PC-3 (cell line): ENCODE results near the gene APMAP. TPM values are rescaled to one million over a fixed set of nuclear protein-coding genes. Genes with fewer than 3 reads are reported as not detected.

Experiments
- ATAC-seq: fragments of 200-7000 bp; cut with Tn5 transposase; 2 replicates; pipeline ENCODE4 v1.9.1; 2020; ENCODE audit warnings: mild to moderate bottlenecking, moderate library complexity
- BruUV-seq: library from RNA; stranded (reverse); fragments of 400-500 nt; replicated peaks from 2 replicates; lab custom pipeline; 2021; lab: Mats Ljungman, UMichigan
- CTCF ChIA-PET: fragments of 300-600 bp; sonication (Branson Sonifier 250); formaldehyde crosslinking; loops from one replicate; lab custom pipeline; 2022; ENCODE audit warnings: antibody characterized with exemption; lab: Charles Lee
- POLR2A ChIA-PET: fragments of 300-600 bp; sonication (Branson Sonifier 250); formaldehyde crosslinking; loops from one replicate; lab custom pipeline; 2022; ENCODE audit warnings: antibody characterized with exemption; ENCODE audit not compliant: unreplicated experiment; lab: Charles Lee
- DNase-seq: peaks from one replicate; pipeline ENCODE4 v3.0.0-alpha.2; 2015
- H2AFZ ChIP-seq: fragments of 300-600 bp; sonication (generic); 2 replicates; pipeline ENCODE4 v1.6.0; 2016; ENCODE audit warnings: antibody characterized with exemption, low read length
- H3F3A ChIP-seq: fragments of 300-600 bp; sonication (generic); one replicate; pipeline ENCODE4 v1.6.0; 2017; ENCODE audit warnings: antibody characterized with exemption, low read length, control low read depth, mild to moderate bottlenecking; ENCODE audit not compliant: unreplicated experiment
- H3K27ac ChIP-seq: fragments of 300-600 bp; sonication (generic); 2 replicates; pipeline ENCODE4 v1.5.1; 2016; ENCODE audit warnings: mild to moderate bottlenecking, low read length
- H3K27me3 ChIP-seq: fragments of 300-600 bp; sonication (generic); 2 replicates; pipeline ENCODE4 v1.6.1; 2016; ENCODE audit warnings: low read length, mixed read lengths
- H3K36me3 ChIP-seq: fragments of 300-600 bp; sonication (generic); 2 replicates; pipeline ENCODE4 v1.6.1; 2016; ENCODE audit warnings: low read depth, mixed run types, low read length, mixed read lengths
- H3K4me1 ChIP-seq: fragments of 300-600 bp; sonication (generic); 2 replicates; pipeline ENCODE4 v1.5.1; 2016; ENCODE audit warnings: low read length; ENCODE audit not compliant: insufficient read depth
- H3K4me2 ChIP-seq: fragments of 300-600 bp; sonication (generic); 2 replicates; pipeline ENCODE4 v1.6.0; 2016; ENCODE audit warnings: low read length
- H3K4me3 ChIP-seq: fragments of 300-600 bp; sonication (generic); 2 replicates; pipeline ENCODE4 v1.5.1; 2016; ENCODE audit warnings: mild to moderate bottlenecking, low read length, mixed read lengths
- H3K79me2 ChIP-seq: fragments of 300-600 bp; sonication (generic); 2 replicates; pipeline ENCODE4 v1.6.1; 2017; ENCODE audit warnings: low read length, mixed read lengths
- H3K9ac ChIP-seq: fragments of 300-600 bp; sonication (generic); 2 replicates; pipeline ENCODE4 v1.6.0; 2016; ENCODE audit warnings: mild to moderate bottlenecking, low read length
- H3K9me2 ChIP-seq: fragments of 300-600 bp; sonication (generic); replicated peaks from 2 replicates; pipeline ENCODE4 v1.6.1; 2016; ENCODE audit warnings: mixed run types, low read length, mixed read lengths
- H3K9me3 ChIP-seq: fragments of 300-600 bp; sonication (generic); 2 replicates; pipeline ENCODE4 v1.6.1; 2016; ENCODE audit warnings: low read length, mixed read lengths
- H4K20me1 ChIP-seq: fragments of 300-600 bp; sonication (generic); 2 replicates; pipeline ENCODE4 v1.6.1; 2016; ENCODE audit warnings: low read length, mixed read lengths
- EZH2 ChIP-seq: fragments of 300-600 bp; sonication (generic); IDR thresholded peaks from one replicate; pipeline ENCODE4 v1.6.1; 2017; ENCODE audit warnings: antibody characterized with exemption, mild to moderate bottlenecking, low read length; ENCODE audit not compliant: unreplicated experiment
- EZH2phosphoT487 ChIP-seq: fragments of 300-600 bp; sonication (generic); IDR thresholded peaks from 2 replicates; pipeline ENCODE4 v1.6.1; 2018; ENCODE audit warnings: mild to moderate bottlenecking, antibody characterized with exemption, low read length, borderline replicate concordance
- intact Hi-C: fragments of 100-400 bp; cut with micrococcal nuclease; formaldehyde crosslinking; loops from 2 replicates; pipeline ENCODE4 v1.9.0; 2023
- total RNA-seq: library from RNA; depleted of rRNA; stranded (reverse); fragments of >200 nt; gene quantifications from 2 replicates; pipeline ENCODE4 v1.2.3, GENCODE V29; 2014
- TF ChIP-seq, protein P1 (sequence below): fragments of 300-600 bp; sonication (generic); conservative IDR thresholded peaks from 2 replicates; pipeline ENCODE4 v1.5.1; 2017; ENCODE audit warnings: antibody characterized with exemption, low read depth, mild to moderate bottlenecking, low read length

The APMAP gene
- total RNA-seq, 1 experiment from 2014 or later = 134 TPM

DNA sequence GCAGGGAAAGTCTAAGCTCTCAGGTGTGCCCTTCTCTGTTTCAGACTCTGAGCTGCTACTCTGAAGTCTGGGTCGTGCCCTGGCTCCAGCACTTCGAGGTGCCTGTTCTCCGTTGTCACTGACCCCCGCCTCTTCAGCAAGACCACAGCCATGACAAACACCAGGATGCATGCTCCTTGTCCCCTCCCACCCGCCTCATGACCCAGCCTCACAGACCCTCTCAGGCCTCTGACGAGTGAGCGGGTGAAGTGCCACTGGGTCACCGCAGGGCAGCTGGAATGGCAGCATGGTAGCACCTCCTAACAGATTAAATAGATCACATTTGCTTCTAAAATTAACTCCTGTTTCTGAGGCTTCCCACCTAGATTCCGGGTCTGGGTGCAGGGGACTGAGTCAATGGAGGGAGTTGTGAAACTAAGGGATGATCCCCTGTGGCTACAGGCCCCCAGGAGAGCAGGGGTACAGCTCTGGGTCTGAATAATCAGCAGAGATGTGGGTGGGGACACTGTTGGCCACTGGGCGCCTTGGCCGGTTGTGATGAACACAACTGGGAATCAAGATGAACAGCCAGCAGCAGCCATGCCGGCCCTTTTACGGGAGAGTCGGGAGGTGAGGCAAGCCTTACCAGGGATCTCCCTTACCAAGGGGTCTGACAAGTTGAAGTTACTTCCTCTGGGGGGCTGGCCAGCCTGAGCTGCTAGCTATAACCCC, 32.8 kb downstream of the APMAP start:
- CTCF ChIA-PET = no interaction called here
- BruUV-seq = no TSS peak

GRCh38 chr20:24958506-24959385, 33.8 kb downstream of the APMAP start:
- Histone ChIP-seq H3F3A (no peaks in the 10 kb centered on the region), H3K79me2 (no peaks in the 10 kb centered on the region), H3K4me2 (no peak overlapping the region), H3K4me3 (no peak overlapping the region), H3K9ac (no peak overlapping the region), H4K20me1 (no peaks in the 10 kb centered on the region), H2AFZ (no peak overlapping the region), H3K36me3 (peaks cover 9% of the 10 kb centered on the region; the same call in 1 of the 2 replicates), H3K9me3 (no peaks in the 10 kb centered on the region), H3K4me1 (no peaks in the 10 kb centered on the region), H3K27me3 (no peaks in the 10 kb centered on the region), H3K27ac (no peak overlapping the region), H3K9me2 (no peaks in the 10 kb centered on the region)
- no peak for TF ChIP-seq EZH2
- no peak for TF ChIP-seq EZH2phosphoT487
- TF ChIP-seq, protein P1, sequence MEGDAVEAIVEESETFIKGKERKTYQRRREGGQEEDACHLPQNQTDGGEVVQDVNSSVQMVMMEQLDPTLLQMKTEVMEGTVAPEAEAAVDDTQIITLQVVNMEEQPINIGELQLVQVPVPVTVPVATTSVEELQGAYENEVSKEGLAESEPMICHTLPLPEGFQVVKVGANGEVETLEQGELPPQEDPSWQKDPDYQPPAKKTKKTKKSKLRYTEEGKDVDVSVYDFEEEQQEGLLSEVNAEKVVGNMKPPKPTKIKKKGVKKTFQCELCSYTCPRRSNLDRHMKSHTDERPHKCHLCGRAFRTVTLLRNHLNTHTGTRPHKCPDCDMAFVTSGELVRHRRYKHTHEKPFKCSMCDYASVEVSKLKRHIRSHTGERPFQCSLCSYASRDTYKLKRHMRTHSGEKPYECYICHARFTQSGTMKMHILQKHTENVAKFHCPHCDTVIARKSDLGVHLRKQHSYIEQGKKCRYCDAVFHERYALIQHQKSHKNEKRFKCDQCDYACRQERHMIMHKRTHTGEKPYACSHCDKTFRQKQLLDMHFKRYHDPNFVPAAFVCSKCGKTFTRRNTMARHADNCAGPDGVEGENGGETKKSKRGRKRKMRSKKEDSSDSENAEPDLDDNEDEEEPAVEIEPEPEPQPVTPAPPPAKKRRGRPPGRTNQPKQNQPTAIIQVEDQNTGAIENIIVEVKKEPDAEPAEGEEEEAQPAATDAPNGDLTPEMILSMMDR = no peak
- intact Hi-C loops = no loop called here
- no TSS peak for BruUV-seq
- ATAC-seq = no peak
- CTCF ChIA-PET = no interaction called here
- POLR2A ChIA-PET = no interaction called here
- DNase-seq = no peak

More for the DNA sequence above, 32.8 kb downstream of the APMAP start:
- peaks cover 9% of the 10 kb centered on the region; the same call in 1 of the 2 replicates for H3K36me3 ChIP-seq
- no peaks in the 10 kb centered on the region for H3K9me2 ChIP-seq
- POLR2A ChIA-PET = no interaction called here
- no peak overlapping the region for H3K9ac ChIP-seq
- no peak for DNase-seq
- no peaks in the 10 kb centered on the region for H3F3A ChIP-seq
- no peak overlapping the region for H3K4me2 ChIP-seq
- no peaks in the 10 kb centered on the region for H4K20me1 ChIP-seq
- H3K4me1 ChIP-seq = no peaks in the 10 kb centered on the region
- no peak for TF ChIP-seq EZH2phosphoT487
- TF ChIP-seq, protein P1 = no peak
- no peak for TF ChIP-seq EZH2
- H3K27ac ChIP-seq = no peak overlapping the region
- H2AFZ ChIP-seq = no peak overlapping the region
- H3K9me3 ChIP-seq = no peaks in the 10 kb centered on the region
- no peaks in the 10 kb centered on the region for H3K79me2 ChIP-seq
- H3K4me3 ChIP-seq = no peak overlapping the region
- H3K27me3 ChIP-seq = no peaks in the 10 kb centered on the region
- no peak for ATAC-seq
- intact Hi-C loops = no loop called here
